GM19455 (cell line): ENCODE results near the gene SIGLEC6.

ENCODE experiments used
- ATAC-seq: cut with Tn5 transposase; IDR thresholded peaks from one replicate; pipeline ENCODE4 v1.9.1; 2021; ENCODE audit not compliant: unreplicated experiment

SIGLEC6 gene

GRCh38 chr19:51548891-51549305 is 17.4 kb upstream of the SIGLEC6 start:
- ATAC-seq, result no peak

GRCh38 chr19:51548213-51548651 is 16.8 kb upstream of the SIGLEC6 start:
- no peak for ATAC-seq

- ATAC-seq, result no peak
These were observed 16.1 kb upstream of the SIGLEC6 start for GRCh38 chr19:51547397-51548212.

- no peak for ATAC-seq
These were observed 15.4 kb upstream of the SIGLEC6 start for GRCh38 chr19:51546650-51547396.

GRCh38 chr19:51546107-51546649 is 14.7 kb upstream of the SIGLEC6 start:
- ATAC-seq, result no peak

GRCh38 chr19:51544038-51544437 is 12.6 kb upstream of the SIGLEC6 start:
- no peak for ATAC-seq

GRCh38 chr19:51542699-51543098 is 11.2 kb upstream of the SIGLEC6 start:
- ATAC-seq, result no peak

GRCh38 chr19:51541458-51542357 is 10.2 kb upstream of the SIGLEC6 start:
- no peak for ATAC-seq

- ATAC-seq, result no peak
These were observed 8.4 kb upstream of the SIGLEC6 start for GRCh38 chr19:51539821-51540366.

GRCh38 chr19:51535535-51535934 is 4.1 kb upstream of the SIGLEC6 start:
- ATAC-seq, result no peak

GRCh38 chr19:51530616-51531015 is 854 bp downstream of the SIGLEC6 start:
- no peak for ATAC-seq

GRCh38 chr19:51529301-51529700 is 2.2 kb downstream of the SIGLEC6 start:
- ATAC-seq, result no peak

- ATAC-seq, result no peak
These were observed 5.8 kb downstream of the SIGLEC6 start for GRCh38 chr19:51525651-51526050.

GRCh38 chr19:51524666-51525264 is 6.7 kb downstream of the SIGLEC6 start:
- no peak for ATAC-seq

GRCh38 chr19:51521781-51522180 is 9.7 kb downstream of the SIGLEC6 start:
- no peak for ATAC-seq

- ATAC-seq, result no peak
These were observed 10.1 kb downstream of the SIGLEC6 start for GRCh38 chr19:51521357-51521756.

- no peak for ATAC-seq
These were observed 10.7 kb downstream of the SIGLEC6 start for GRCh38 chr19:51520728-51521127.

- no peak for ATAC-seq
These were observed 16.5 kb downstream of the SIGLEC6 start for GRCh38 chr19:51514866-51515481.

- no peak for ATAC-seq
These were observed 17.5 kb downstream of the SIGLEC6 start for GRCh38 chr19:51513968-51514367.

GRCh38 chr19:51511353-51511752 is 20.1 kb downstream of the SIGLEC6 start:
- ATAC-seq, result no peak
